Measurements from ENCODE around the gene ARG2.

Gene ARG2

GRCh38 chr14:67627519-67627918 lies 7.8 kb downstream of the ARG2 start:
- no peak for DNase-seq (ENCODE audit: extremely low spot score)
- no peak for TF ChIP-seq CTCF (IDR thresholded peaks at IDR 0.05; ENCODE audit: control extremely low read depth, extremely low read depth, low read depth, missing control alignments)
- ChIA-PET CTCF (interaction anchor here (1.3 to 1.8 kb wide), 3 partner anchors 8 to 40 kb away, joined by 5 to 6 read pairs (median 6); no protein-coding TSS in a partner anchor), POLR2A (interaction anchor here (0.7 kb wide), 1 partner anchor 1189 kb away, joined by 4 read pairs; no protein-coding TSS in a partner anchor)

- ChIA-PET POLR2A (no interaction called here), CTCF (interaction anchor here (1.0 to 1.8 kb wide), 2 partner anchors 14 to 19 kb away, joined by 3 to 4 read pairs; no protein-coding TSS in a partner anchor)
- no peak for DNase-seq (ENCODE audit: extremely low spot score)
- no peak for TF ChIP-seq CTCF (IDR thresholded peaks at IDR 0.05; ENCODE audit: control extremely low read depth, extremely low read depth, low read depth, missing control alignments)
Measured at GRCh38 chr14:67630186-67630585, 10.5 kb downstream of the ARG2 start.

GRCh38 chr14:67630938-67631337 lies 11.2 kb downstream of the ARG2 start:
- no peak for DNase-seq (ENCODE audit: extremely low spot score)
- TF ChIP-seq CTCF (IDR thresholded peaks at IDR 0.05; ENCODE audit: control extremely low read depth, extremely low read depth, low read depth, missing control alignments): no peak
- CTCF ChIA-PET: interaction anchor here (1.1 to 1.8 kb wide), 4 partner anchors 12 to 59 kb away, joined by 3 to 4 read pairs (median 4); partner anchors contain the start of gene ARG2
- POLR2A ChIA-PET: no interaction called here

- POLR2A ChIA-PET: no interaction called here
Measured at GRCh38 chr14:67633451-67634147, 13.9 kb downstream of the ARG2 start.

GRCh38 chr14:67636361-67636919 lies 16.7 kb downstream of the ARG2 start:
- no peak for TF ChIP-seq CTCF (IDR thresholded peaks at IDR 0.05; ENCODE audit: control extremely low read depth, extremely low read depth, low read depth, missing control alignments)
- ChIA-PET CTCF (interaction anchor here (0.8 to 1.8 kb wide), 5 partner anchors 9 to 68 kb away, joined by 3 to 6 read pairs (median 3); partner anchors contain the start of gene PIGH), POLR2A (no interaction called here)
- peak; percentile 25 for DNase-seq (ENCODE audit: extremely low spot score)

More at GRCh38 chr14:67633451-67634147, 13.9 kb downstream of the ARG2 start:
- CTCF ChIA-PET: interaction anchor here (1.3 to 2.0 kb wide), 2 partner anchors 15 to 33 kb away, joined by 6 read pairs; no protein-coding TSS in a partner anchor
- no peak for DNase-seq (ENCODE audit: extremely low spot score)
- no peak for TF ChIP-seq CTCF (IDR thresholded peaks at IDR 0.05; ENCODE audit: control extremely low read depth, extremely low read depth, low read depth, missing control alignments)

- POLR2A ChIA-PET: no interaction called here
- TF ChIP-seq CTCF (IDR thresholded peaks at IDR 0.05; ENCODE audit: control extremely low read depth, extremely low read depth, low read depth, missing control alignments): no peak
- CTCF ChIA-PET: no interaction called here
- DNase-seq (ENCODE audit: extremely low spot score): no peak
Measured at GRCh38 chr14:67638642-67639041, 18.9 kb downstream of the ARG2 start.

Measured in GM10248 (cell line).